ENCODE results near the gene CCT8L2.
"Not testable (repeated sequence)": the region's sequence is repeated elsewhere in the genome, so short reads cannot be mapped to it uniquely, and the experiment has no call there.

The CCT8L2 gene

GRCh38 chr22:16592710-16593109, at the start of gene CCT8L2:
Gene CCT8L2, minus strand, starts transcription at chr22:16592810. Its CDS starts 260 bp downstream, at chr22:16592550.
- DNase-seq: not testable (repeated sequence)

DNA sequence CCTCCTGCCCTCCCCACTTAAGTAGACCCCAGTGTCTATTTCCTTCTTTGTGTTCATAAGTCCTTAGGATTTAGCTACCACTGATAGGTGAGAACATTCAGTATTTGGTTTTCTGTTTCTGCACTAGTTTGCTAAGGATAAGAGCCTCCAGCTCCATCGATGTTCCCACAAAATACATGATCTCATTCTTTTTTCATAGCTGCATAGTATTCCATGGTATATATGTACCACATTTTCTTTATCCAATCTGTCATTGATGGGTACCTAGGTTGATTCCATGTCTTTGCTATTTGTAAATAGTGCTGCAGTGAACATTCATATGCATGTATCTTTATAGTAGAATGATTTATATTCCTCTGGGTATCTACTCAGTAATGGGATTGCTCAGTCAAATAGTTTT, 42.8 kb upstream of the CCT8L2 start:
- not testable (repeated sequence) for DNase-seq

DNA sequence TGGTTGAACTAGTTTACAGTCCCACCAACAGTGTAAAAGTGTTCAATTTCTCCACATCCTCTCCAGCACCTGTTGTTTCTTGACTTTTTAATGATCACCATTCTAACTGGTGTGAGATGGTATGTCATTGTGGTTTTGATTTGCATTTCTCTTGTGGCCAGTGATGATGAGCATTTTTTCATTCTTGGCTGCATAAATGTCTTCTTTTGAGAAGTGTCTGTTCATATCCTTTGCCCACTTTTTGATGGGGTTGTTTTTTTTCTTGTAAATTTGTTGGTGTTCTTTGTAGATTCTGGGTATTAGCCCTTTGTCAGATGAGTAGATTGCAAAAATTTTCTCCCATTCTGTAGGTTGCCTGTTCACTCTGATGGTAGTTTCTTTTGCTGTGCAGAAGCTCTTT, 41.5 kb upstream of the CCT8L2 start:
- not testable (repeated sequence) for DNase-seq

GRCh38 chr22:16628476-16628875, 35.9 kb upstream of the CCT8L2 start:
- DNase-seq: not testable (repeated sequence)

- DNase-seq: not testable (repeated sequence)
These were observed 32.4 kb upstream of the CCT8L2 start for GRCh38 chr22:16625018-16625417.

DNA sequence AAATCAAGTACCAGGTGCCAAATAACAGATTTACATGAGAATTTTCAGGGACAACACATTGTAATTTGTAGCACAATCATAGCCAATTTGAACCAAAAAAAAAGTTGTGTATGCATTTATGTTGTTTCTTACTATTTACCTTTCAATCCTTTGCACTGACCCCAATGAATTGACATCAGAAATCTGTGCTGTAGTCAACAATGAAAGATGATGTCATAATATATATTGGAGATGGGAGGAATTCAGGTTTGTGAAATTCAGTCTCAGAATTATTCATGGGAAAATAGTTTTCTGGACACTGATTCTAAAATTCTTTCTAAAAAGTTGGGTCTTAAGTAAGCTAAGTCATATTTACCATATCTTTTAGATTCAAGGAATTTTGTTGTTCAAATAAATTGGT, 31.0 kb upstream of the CCT8L2 start:
- DNase-seq: not testable (repeated sequence)

- DNase-seq: not testable (repeated sequence)
These were observed 24.9 kb upstream of the CCT8L2 start for GRCh38 chr22:16617516-16617915.

DNA sequence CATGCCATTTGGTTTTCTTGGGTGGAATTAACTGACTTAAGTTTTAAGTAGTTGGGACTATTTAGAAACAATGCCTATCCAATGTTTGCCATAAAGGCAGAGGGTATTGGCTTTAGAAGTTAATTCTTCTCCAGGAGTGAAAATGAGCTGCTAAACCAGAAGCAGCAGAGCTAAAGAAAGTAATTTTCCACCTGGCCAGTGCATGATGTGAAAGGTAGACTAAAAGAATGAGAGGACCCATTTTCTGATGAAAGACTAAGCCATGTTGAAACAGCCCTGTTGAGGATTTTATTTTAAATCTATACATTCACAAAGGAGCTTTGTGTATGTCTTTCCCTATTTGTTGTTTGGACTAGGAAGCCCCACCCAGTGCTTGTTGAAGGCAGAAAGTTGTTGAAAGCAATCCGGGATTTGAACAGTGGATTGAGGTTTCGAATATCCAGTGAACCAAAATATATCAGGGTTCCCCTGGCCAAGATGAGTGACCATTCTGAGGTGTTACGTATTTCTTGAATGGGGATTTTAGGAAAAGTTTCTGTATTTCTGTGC, 23.9 kb upstream of the CCT8L2 start:
- not testable (repeated sequence) for DNase-seq

- DNase-seq: not testable (repeated sequence)
These were observed 23.1 kb upstream of the CCT8L2 start for GRCh38 chr22:16615606-16616245.

- no peak for DNase-seq
These were observed 17.1 kb upstream of the CCT8L2 start for GRCh38 chr22:16609548-16610261.

DNA sequence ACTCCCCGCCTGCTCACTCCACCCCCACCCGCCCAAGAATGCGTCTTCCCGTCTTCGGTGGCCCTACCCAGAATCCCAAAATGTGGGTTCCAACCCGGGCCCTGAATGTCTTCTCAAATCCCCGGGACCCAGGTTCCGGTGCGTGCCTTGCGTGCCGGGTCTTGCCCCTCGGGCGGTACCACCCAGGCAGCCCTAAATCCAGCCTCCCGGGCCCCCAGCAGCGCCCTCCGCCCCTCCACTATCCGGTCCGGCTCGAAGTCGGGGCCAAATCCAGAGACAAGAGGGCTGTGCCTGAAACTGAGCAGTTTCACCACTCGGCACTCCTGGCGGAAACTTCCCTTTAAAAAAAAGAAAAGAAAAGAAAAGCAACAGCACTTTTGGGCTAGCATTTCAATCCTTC, 16.3 kb upstream of the CCT8L2 start:
- DNase-seq: no peak

DNA sequence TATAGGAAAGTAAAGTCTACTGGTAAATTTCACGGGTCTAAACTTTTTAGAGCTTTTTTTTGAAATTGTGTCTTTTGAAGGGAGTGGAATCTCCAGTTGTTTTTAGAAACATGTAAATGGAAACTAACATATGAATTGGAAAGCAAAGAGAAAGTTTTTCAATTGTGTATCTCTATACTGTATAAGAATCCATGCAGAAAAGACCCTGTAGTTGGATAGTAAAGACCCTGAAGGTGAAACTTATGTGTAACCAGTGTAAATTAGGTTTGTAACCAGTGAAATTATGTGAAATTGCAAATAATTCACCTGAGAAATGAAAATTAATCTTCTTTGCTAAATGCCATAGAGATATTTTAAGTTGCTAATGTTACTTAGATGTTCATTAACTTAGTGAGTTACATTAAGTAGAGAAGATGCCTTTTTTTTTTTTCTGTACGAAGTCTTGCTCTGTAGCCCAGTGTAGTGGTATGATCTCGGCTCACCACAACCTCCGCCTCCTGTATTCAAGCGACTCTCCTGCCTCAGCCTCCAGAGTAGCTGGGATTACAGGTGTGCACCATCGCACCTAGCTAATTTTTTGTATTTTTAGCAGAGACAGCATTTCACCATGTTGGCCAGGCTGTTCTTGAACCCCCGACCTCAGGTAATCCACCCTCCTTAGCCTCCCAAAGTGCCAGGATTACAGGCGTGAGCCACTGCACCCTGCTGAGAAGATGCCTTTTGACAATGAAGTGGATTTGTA, 11.8 kb upstream of the CCT8L2 start:
- not testable (repeated sequence) for DNase-seq

DNA sequence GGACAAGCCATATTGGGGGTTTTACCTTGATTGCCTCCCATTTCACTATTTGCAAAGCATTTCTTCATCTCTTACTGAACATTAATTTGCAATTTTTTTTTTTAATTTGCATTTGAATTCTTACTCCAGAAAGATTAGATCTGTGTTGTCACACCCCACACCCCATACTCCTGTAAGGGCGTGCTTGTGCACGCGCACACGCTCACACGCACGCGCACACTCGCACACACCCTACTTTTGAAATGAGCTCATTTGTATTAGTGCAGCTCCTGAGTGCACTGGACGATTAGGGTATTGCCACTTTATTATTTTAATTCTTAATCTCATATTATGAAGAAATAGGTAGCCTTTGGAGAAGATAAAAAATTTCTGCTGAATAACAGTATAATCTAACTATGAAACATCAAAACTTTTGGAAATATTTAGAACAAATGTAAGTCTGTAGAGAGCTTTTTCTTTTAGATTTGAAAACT, 11.2 kb upstream of the CCT8L2 start:
- DNase-seq: not testable (repeated sequence)

DNA sequence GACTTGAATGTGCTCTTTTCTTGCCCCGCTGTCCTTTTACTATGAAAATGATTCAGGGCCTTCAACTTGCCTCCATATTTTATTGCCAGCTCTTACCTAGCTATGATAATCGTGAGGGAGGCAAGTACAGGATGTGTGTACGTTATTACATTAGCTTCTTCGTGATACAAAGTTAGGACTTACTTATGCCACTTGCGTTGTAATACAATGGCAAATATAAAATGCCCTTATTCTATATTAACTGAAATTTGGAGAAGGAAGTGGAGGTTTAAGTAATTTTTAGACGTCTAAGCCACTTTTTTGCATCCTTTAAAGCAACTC, 10.8 kb upstream of the CCT8L2 start:
- no peak for DNase-seq

DNA sequence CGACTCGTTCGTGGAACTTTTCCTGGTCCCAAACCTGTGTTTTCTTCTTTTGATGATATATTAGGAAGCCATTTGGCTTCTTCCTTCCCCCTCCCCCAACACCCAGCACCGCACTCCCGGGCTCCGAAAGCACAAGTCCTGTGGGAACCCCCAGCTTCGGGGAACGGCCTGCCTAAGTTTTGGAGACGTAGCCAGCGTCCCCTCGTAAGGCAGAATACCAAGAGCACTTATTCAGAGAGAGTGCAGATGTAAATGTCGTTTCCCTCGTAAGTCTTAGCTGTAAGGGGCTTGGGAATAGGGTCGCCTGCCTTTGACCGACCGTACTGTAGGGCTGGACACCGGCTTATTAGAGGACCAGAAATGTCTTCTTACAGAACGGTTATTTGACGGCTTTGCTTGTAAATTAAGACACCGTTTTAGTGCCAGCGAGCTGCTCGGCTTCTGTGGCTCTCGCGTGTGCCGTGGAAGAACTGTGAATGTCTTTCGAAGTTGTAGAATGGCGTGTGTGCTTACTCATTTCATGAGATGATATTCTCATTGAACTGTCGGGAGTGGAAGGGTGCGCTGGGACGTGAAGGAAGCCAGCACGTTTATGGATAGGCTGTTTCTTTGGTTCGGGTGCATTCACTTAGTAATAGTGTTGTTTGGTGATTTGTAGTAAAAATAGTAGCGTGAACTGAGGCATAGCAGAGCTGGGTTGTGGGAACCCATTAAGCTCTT, 10.3 kb upstream of the CCT8L2 start:
- not testable (repeated sequence) for DNase-seq

- DNase-seq: not testable (repeated sequence)
These were observed 9.7 kb upstream of the CCT8L2 start for GRCh38 chr22:16602224-16602727.

DNA sequence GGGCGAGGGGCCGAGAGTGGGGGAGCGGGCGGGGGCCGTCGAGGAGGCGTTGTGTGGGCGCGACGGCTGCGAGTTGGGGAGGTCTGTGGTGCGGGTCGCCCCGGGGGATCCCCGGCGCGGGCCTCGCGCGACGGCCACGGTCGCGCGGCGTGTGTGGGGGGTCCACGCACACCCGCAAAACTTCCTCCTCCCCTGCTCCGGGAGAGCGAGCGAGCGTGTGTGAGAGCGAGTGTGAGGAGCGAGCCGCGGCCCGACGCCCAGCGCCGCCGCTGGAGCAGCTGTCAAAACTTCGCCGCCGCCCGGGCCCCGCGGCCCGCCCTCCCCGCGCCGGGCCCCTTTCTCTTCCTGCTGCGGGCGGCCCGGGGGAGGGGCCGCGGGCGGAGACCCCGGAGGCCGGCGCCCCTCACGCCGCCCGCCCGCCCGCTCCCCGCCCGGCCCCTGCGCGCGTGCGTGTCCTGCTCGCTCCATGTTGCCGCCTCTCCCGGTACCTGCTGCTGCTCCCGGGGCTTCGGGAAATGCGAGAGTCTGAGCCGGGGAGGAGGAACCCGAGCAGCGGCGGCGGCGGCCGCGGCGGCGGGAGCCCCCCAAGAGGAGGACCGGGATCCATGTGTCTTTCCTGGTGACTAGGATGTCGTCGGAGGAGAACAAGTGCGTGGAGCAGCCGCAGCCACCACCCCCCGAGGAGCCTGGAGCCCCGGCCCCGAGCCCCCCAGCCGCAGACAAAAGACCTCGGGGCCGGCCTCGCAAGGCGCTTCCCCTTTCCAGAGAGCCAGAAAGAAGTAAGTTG, 9.0 kb upstream of the CCT8L2 start:
- DNase-seq: peak; percentile 22

DNA sequence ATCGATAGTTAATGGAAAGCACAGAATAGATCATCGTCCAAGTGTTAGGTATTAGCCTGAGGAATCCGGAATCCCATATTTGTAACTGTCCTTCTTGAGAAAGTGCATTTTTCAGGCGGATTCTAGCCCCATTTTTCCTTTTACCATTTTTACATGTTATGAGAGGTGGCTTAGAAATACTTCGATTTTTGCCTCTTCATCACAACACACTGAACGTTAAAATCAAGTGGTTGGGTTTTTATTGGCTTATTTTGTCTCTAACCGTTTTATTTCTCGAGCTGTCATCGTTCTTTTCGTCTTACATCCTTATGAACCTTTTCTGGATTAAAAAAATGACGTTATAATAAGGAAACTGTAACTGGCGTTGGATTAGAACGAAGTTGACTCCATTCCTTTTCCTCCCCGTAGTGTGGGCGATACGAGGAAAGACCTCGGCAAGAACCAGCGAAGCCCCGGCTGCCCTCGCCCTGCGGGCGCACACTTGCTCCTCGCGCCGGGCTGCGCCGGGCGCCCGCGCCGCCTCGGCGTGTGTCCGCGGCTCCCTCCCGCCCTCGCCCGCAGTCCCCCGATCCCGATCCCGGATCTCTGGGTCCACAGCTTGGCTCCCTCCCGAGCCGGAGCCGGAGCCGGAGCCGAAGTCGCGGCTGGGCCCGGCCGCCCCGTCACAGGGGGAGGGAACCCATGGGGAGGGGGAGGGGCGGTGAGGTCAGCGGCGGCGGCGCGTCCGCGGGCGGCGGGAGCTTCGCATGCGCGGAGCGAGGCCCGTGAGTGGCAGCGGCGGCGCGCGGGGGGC, 8.2 kb upstream of the CCT8L2 start:
- peak; percentile 22 for DNase-seq

- DNase-seq: not testable (repeated sequence)
These were observed 7.0 kb upstream of the CCT8L2 start for GRCh38 chr22:16599648-16600047.

DNA sequence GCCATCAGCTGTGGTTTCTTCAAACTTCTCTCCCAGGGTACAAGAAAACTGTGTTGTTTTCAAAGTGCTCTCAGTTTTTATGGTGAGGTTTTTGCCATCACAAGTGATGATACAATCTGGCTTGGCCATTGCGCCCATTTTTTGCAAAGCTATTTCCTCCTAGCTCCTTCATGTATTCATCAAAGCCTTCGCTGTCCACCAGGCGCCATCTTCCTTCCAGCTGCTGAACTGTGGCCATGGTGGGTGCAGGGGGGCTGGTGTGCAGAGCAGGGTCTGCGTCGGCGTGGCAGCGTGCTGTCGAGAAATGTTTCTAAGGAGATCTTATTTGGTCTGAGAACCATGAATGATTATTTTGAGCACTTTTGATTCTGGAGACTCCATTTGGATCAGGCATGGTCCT, 2.6 kb upstream of the CCT8L2 start:
- not testable (repeated sequence) for DNase-seq

DNA sequence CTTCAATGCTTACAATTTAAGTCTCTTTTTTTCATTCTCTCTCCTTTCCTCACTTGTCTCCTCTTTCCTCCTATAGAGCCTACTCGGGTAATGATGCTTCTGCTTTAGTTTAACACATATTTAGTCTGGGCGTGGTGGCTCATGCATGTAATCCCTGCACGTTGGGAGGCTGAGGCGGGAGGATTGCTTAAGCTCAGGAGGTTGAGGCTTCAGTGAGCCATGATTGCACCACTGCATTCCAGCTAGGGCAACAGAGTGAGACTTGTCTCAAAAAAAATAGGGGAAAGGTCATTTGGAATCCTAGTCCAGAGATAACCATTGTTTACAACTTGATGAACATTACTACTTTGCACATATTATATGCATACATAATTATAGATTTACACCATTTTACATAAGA, 1.4 kb upstream of the CCT8L2 start:
- DNase-seq: no peak
